A549 (cell line): ENCODE results near the gene DBF4B. TPM values are rescaled to one million over a fixed set of nuclear protein-coding genes. Genes with fewer than 3 reads are reported as not detected.
A peak's percentile ranks its signal among the peaks of the same experiment; 100 is the strongest.

ENCODE experiments used
- ATAC-seq, 2 experiments: fragments of 200-7000 bp in 1 of 2; fragments of >200 bp in 1 of 2; cut with Nextera tagmentation in 1 of 2; cut with Tn5 transposase in 1 of 2; 3 replicates each; pipeline versions ENCODE4 v1.8.0 to v1.9.1; 2018 to 2020; ENCODE audit warnings: mild to moderate bottlenecking in 1 of 2, moderate library complexity in 1 of 2
- CTCF ChIA-PET: fragments of 300-600 bp; sonication (Branson Sonifier 250); formaldehyde crosslinking; extraction: SDS; loops from one replicate; lab custom pipeline; 2021; ENCODE audit warnings: antibody characterized with exemption, inconsistent platforms; lab: Yijun Ruan, JAX
- POLR2A ChIA-PET: fragments of 350-600 bp; formaldehyde crosslinking; extraction: SDS; loops from one replicate; lab custom pipeline; 2021; ENCODE audit warnings: antibody characterized with exemption, inconsistent platforms; lab: Yijun Ruan, JAX
- DNase-seq, 2 experiments: peaks; one replicate each; pipeline versions ENCODE4 v3.0.0 to v3.0.0-alpha.2; 2011 to 2016; ENCODE audit warnings: low read depth in 1 of 2, low spot score in 1 of 2
- FAIRE-seq: peaks from 2 replicates; lab custom pipeline; 2011; peaks lifted over from hg19 to GRCh38; lab: Jason Lieb, UNC
- H3K27ac ChIP-seq, 2 experiments: fragments of >200 bp; sonication (Bioruptor Twin); formaldehyde crosslinking; 3 replicates each; pipeline ENCODE4 v1.5.1; 2016 to 2017
- H3K4me1 ChIP-seq: fragments of >200 bp; sonication (Bioruptor Twin); formaldehyde crosslinking; 3 replicates; pipeline ENCODE4 v1.6.1; 2016
- H3K4me2 ChIP-seq: fragments of >200 bp; sonication (Bioruptor Twin); formaldehyde crosslinking; 3 replicates; pipeline ENCODE4 v1.6.1; 2016
- H3K4me3 ChIP-seq: fragments of >200 bp; sonication (Bioruptor Twin); formaldehyde crosslinking; 3 replicates; pipeline ENCODE4 v1.5.1; 2016
- H3K9me3 ChIP-seq: fragments of >200 bp; sonication (Bioruptor Twin); formaldehyde crosslinking; 3 replicates; pipeline ENCODE4 v1.6.1; 2016
- BHLHE40 ChIP-seq: IDR thresholded peaks from 2 replicates; pipeline ENCODE4 v1.6.1; 2012; ENCODE audit warnings: low read depth, low read length, inconsistent platforms
- CBX8 ChIP-seq: fragments of 200-600 bp; sonication (generic); IDR thresholded peaks from 2 replicates; pipeline ENCODE4 v1.6.1; 2016
- E2F6 ChIP-seq: IDR thresholded peaks from 2 replicates; pipeline ENCODE4 v1.6.1; 2012; ENCODE audit warnings: low read depth, borderline replicate concordance
- EHMT2 ChIP-seq: fragments of 200-600 bp; sonication (generic); IDR thresholded peaks from 2 replicates; pipeline ENCODE4 v1.6.1; 2016; ENCODE audit warnings: antibody characterized with exemption, low read depth, mild to moderate bottlenecking, moderate library complexity
- FOSB ChIP-seq: fragments of 250-450 bp; sonication (Bioruptor Pico); IDR thresholded peaks from 2 replicates; pipeline ENCODE4 v1.5.0; 2020; ENCODE audit warnings: mild to moderate bottlenecking, moderate library complexity
- HDAC2 ChIP-seq: fragments of 200-600 bp; sonication (generic); IDR thresholded peaks from 2 replicates; pipeline ENCODE4 v1.6.1; 2016
- MAZ ChIP-seq: fragments of 150-350 bp; IDR thresholded peaks from 2 replicates; pipeline ENCODE4 v1.6.1; 2014; ENCODE audit warnings: antibody characterized with exemption, low read depth, low read length, borderline replicate concordance
- NPAS2 ChIP-seq: fragments of 250-450 bp; sonication (Bioruptor Pico); IDR thresholded peaks from 2 replicates; pipeline ENCODE4 v1.8.0; 2022; ENCODE audit warnings: mild to moderate bottlenecking, moderate library complexity, borderline replicate concordance
- PHF8 ChIP-seq: fragments of 200-600 bp; sonication (generic); IDR thresholded peaks from 2 replicates; pipeline ENCODE4 v1.6.1; 2016; ENCODE audit warnings: low read depth, mild to moderate bottlenecking, antibody characterized with exemption, moderate library complexity, borderline replicate concordance
- RNF2 ChIP-seq: fragments of 200-600 bp; sonication (generic); IDR thresholded peaks from 2 replicates; pipeline ENCODE4 v1.6.1; 2016; ENCODE audit warnings: low read depth, mild to moderate bottlenecking, antibody characterized with exemption, moderate library complexity, borderline replicate concordance
- TFCP2L1 ChIP-seq: fragments of 250-450 bp; sonication (Bioruptor Pico); IDR thresholded peaks from 2 replicates; pipeline ENCODE4 v1.5.0; 2021; ENCODE audit warnings: mild to moderate bottlenecking
- TP53 ChIP-seq: fragments of 250-450 bp; sonication (Bioruptor Pico); IDR thresholded peaks from 2 replicates; pipeline ENCODE4 v1.5.0; 2021; ENCODE audit warnings: mild to moderate bottlenecking, moderate library complexity
- ZC3H11A ChIP-seq: fragments of 450-650 bp; IDR thresholded peaks from 2 replicates; pipeline ENCODE4 v1.6.1; 2014; ENCODE audit warnings: antibody characterized with exemption, mild to moderate bottlenecking
- ZFP36 ChIP-seq: fragments of 450-650 bp; IDR thresholded peaks from 2 replicates; pipeline ENCODE4 v1.6.1; 2014; ENCODE audit warnings: borderline replicate concordance; ENCODE audit not compliant: partially characterized antibody
- ZSCAN20 ChIP-seq: fragments of 250-450 bp; sonication (Bioruptor Pico); IDR thresholded peaks from 2 replicates; pipeline ENCODE4 v1.8.0; 2022; ENCODE audit warnings: mild to moderate bottlenecking, moderate library complexity
- WGBS: methylation state at CpG from one replicate; pipeline ENCODE4 v1.1.6; 2017; ENCODE audit errors: missing lambda C conversion rate; 5-methylcytosine and 5-hydroxymethylcytosine counted together
- polyA plus RNA-seq, 4 experiments: library from polyadenylated mRNA; depleted of rRNA in 3 of 4; stranded (reverse); fragments of >200 nt; fragmentation: RNase III in 1 of 4; extraction: RNeasy Plus Mini Kit Qiagen cat#74134 plus additional on column Dnase treatment in 1 of 4; gene quantifications; 2 replicates in 3 of 4; 3 replicates in 1 of 4; pipeline ENCODE4 v1.2.3, GENCODE V29; 2011 to 2017
- TF ChIP-seq, protein P1 (sequence below): fragments of >200 bp; sonication (Bioruptor Twin); formaldehyde crosslinking; IDR thresholded peaks from 3 replicates; pipeline ENCODE4 v1.5.1; 2016

The DBF4B gene
- polyA plus RNA-seq, 2 of the 4 experiments (the other 2 are of a cell fraction) = 16.9 to 32.3 TPM

DNA sequence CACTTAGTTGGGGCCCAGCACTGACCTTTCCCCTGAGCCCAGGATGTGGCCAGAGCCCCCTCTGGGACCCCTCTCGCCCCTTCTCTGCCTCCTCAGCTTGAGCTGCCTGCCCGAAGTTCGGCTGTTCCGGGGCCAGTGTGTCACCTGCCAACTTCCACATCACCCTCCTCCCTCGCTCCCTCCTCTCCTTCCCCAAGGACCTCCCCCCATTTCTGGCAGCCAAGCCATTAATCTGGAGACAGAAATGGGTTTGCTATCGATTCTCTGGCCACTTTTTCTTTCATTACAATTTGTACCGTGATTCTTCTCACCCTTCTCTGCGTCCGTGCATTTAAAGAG lies 41.5 kb downstream of the DBF4B start:
- ChIA-PET CTCF (interaction anchor here (0.7 to 4.2 kb wide), 8 partner anchors 13 to 386 kb away, joined by 3 to 17 read pairs (median 5); partner anchors contain the start of gene ACBD4), POLR2A (no interaction called here)
- FAIRE-seq (no peak), ATAC-seq (no peak), DNase-seq (no peak)
- Histone ChIP-seq H3K27ac (no peak overlapping the region), H3K4me1 (no peaks in the 10 kb centered on the region), H3K4me2 (no peak overlapping the region), H3K9me3 (no peaks in the 10 kb centered on the region), H3K4me3 (no peak overlapping the region)
- 88% methylated on average over 9 of the region's 9 CpGs for WGBS
- TF ChIP-seq HDAC2 (no peak), CBX8 (no peak), NPAS2 (CRISPR knock-in tag) (no peak), RNF2 (no peak), ZC3H11A (no peak), FOSB (CRISPR knock-in tag) (no peak), EHMT2 (no peak)
- TF ChIP-seq, all 56 proteins: peak for 0

DNA sequence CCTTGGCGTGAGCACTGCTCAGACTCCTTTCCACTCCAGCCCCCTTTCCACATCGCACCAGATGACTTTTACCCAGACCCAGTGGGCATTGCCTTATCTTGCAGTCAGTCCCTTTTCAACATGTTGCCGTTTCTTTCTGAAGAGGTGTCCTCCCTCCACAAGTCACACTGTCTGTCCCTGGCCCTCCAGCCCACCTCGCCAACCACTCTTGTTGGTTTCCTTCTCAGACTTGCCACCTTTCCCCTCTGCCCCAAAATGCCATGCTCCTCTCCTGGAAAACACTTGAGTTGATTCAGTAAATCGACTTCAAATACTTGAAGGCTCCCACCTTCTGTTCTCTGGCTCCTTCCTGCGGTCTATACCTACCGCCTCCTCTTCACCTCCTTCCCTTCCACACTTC lies 42.9 kb downstream of the DBF4B start:
- no peak for ATAC-seq
- Histone ChIP-seq H3K4me2 (no peak overlapping the region), H3K4me3 (no peak overlapping the region), H3K27ac (no peak overlapping the region), H3K4me1 (no peaks in the 10 kb centered on the region), H3K9me3 (no peaks in the 10 kb centered on the region)
- no peak for FAIRE-seq
- no peak for TF ChIP-seq MAZ
- no peak for TF ChIP-seq E2F6
- no peak for TF ChIP-seq TFCP2L1
- TF ChIP-seq ZFP36 = no peak
- TF ChIP-seq ZC3H11A = no peak
- no peak for TF ChIP-seq BHLHE40
- no peak for DNase-seq
- ChIA-PET CTCF (interaction anchor here (1.4 kb wide), 1 partner anchor 127 kb away, joined by 4 read pairs; no protein-coding TSS in a partner anchor), POLR2A (no interaction called here)
- 80% methylated on average over 7 of the region's 7 CpGs for WGBS

- ATAC-seq = no peak
- no peaks in the 10 kb centered on the region for H3K9me3 ChIP-seq
- TF ChIP-seq, protein P1, sequence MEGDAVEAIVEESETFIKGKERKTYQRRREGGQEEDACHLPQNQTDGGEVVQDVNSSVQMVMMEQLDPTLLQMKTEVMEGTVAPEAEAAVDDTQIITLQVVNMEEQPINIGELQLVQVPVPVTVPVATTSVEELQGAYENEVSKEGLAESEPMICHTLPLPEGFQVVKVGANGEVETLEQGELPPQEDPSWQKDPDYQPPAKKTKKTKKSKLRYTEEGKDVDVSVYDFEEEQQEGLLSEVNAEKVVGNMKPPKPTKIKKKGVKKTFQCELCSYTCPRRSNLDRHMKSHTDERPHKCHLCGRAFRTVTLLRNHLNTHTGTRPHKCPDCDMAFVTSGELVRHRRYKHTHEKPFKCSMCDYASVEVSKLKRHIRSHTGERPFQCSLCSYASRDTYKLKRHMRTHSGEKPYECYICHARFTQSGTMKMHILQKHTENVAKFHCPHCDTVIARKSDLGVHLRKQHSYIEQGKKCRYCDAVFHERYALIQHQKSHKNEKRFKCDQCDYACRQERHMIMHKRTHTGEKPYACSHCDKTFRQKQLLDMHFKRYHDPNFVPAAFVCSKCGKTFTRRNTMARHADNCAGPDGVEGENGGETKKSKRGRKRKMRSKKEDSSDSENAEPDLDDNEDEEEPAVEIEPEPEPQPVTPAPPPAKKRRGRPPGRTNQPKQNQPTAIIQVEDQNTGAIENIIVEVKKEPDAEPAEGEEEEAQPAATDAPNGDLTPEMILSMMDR = no peak
- no peak for TF ChIP-seq PHF8
- no peak for TF ChIP-seq ZSCAN20
- TF ChIP-seq, all 56 proteins: peak for 0
- CTCF ChIA-PET = interaction anchor here (1.4 to 1.8 kb wide), 4 partner anchors 9 to 126 kb away, joined by 4 to 6 read pairs (median 5); no protein-coding TSS in a partner anchor
- H3K4me2 ChIP-seq = no peak overlapping the region
- H3K27ac ChIP-seq = no peak overlapping the region
- no peak for FAIRE-seq
- H3K4me3 ChIP-seq = no peak overlapping the region
- WGBS = 92% methylated on average over 10 of the region's 10 CpGs
- DNase-seq = no peak
- H3K4me1 ChIP-seq = no peaks in the 10 kb centered on the region
- POLR2A ChIA-PET = interaction anchor here (0.9 kb wide), 1 partner anchor 10 kb away, joined by 7 read pairs; no protein-coding TSS in a partner anchor
Measured at GRCh38 chr17:44751806-44752205, 43.3 kb downstream of the DBF4B start.

GRCh38 chr17:44752953-44753861 lies 44.7 kb downstream of the DBF4B start:
- ChIA-PET POLR2A (interaction anchor here (0.9 kb wide), 1 partner anchor 11 kb away, joined by 7 read pairs; no protein-coding TSS in a partner anchor), CTCF (interaction anchor here (0.6 to 4.1 kb wide), 12 partner anchors 8 to 125 kb away, joined by 3 to 17 read pairs (median 4); no protein-coding TSS in a partner anchor)
- FAIRE-seq = no peak

More at GRCh38 chr17:44752953-44753861, 44.7 kb downstream of the DBF4B start:
- no peak overlapping the region for H3K4me2 ChIP-seq
- no peak for DNase-seq
- H3K4me3 ChIP-seq = no peak overlapping the region
- H3K9me3 ChIP-seq = no peaks in the 10 kb centered on the region
- H3K4me1 ChIP-seq = no peaks in the 10 kb centered on the region
- ATAC-seq = no peak; a peak in 1 of 6 replicates
- no peak for TF ChIP-seq TP53 (CRISPR knock-in tag)
- peak; percentile 8 for TF ChIP-seq ZFP36
- H3K27ac ChIP-seq = no peak overlapping the region
- 82% methylated on average over 15 of the region's 17 CpGs for WGBS
